Astrocyte of the cerebellum (primary cell): ENCODE measurements around the gene ANKRD40CL.

Source experiments
- DNase-seq: peaks from one replicate; pipeline ENCODE4 v3.0.0-alpha.2; 2011; ENCODE audit warnings: low read depth
- H3K4me3 ChIP-seq: 2 replicates; pipeline ENCODE4 v1.5.1; 2011; ENCODE audit warnings: mild to moderate bottlenecking, low read depth, low read length, moderate library complexity
- CTCF ChIP-seq: IDR thresholded peaks from 2 replicates; pipeline ENCODE4 v1.5.1; 2012; ENCODE audit warnings: low read length, low read depth, moderate library complexity, mild to moderate bottlenecking; ENCODE audit errors: missing control alignments
- in situ Hi-C: cut with HindIII; loops from 2 replicates; pipeline ENCODE4 v1.10.0; 2017; ENCODE audit warnings: low sequenced_read_pairs

The ANKRD40CL gene

GRCh38 chr17:50783193-50783660 is 15.9 kb upstream of the ANKRD40CL start:
- in situ Hi-C loops: loop anchor here (10.0 kb wide), 1 partner anchor 52 kb away; the partner anchor contains the start of gene WFIKKN2
- no peak overlapping the region for H3K4me3 ChIP-seq
- peak; percentile 76 for DNase-seq
- TF ChIP-seq CTCF: peak; percentile 99

- no peak for DNase-seq
- in situ Hi-C loops: loop anchor here (10.0 kb wide), 1 partner anchor 54 kb away; the partner anchor contains the start of gene WFIKKN2
- no peak overlapping the region for H3K4me3 ChIP-seq
- TF ChIP-seq CTCF: no peak
These were observed 13.8 kb upstream of the ANKRD40CL start for GRCh38 chr17:50781167-50781566.

GRCh38 chr17:50779747-50780353 is 12.5 kb upstream of the ANKRD40CL start:
- no peak overlapping the region for H3K4me3 ChIP-seq
- in situ Hi-C loops: loop anchor here (10.0 kb wide), 1 partner anchor 55 kb away; the partner anchor contains the start of gene WFIKKN2
- TF ChIP-seq CTCF: no peak
- DNase-seq: no peak

GRCh38 chr17:50778988-50779387 is 11.7 kb upstream of the ANKRD40CL start:
- TF ChIP-seq CTCF: no peak
- no peak overlapping the region for H3K4me3 ChIP-seq
- no peak for DNase-seq
- in situ Hi-C loops: no loop called here

- DNase-seq: no peak
- H3K4me3 ChIP-seq: no peak overlapping the region
- in situ Hi-C loops: no loop called here
- no peak for TF ChIP-seq CTCF
These were observed 11.2 kb upstream of the ANKRD40CL start for GRCh38 chr17:50778471-50778870.

GRCh38 chr17:50775926-50776325 is 8.6 kb upstream of the ANKRD40CL start:
- H3K4me3 ChIP-seq: no peak overlapping the region
- no peak for TF ChIP-seq CTCF
- no peak for DNase-seq
- in situ Hi-C loops: no loop called here
